Dermis blood vessel endothelial cell (primary cell): Measurements from ENCODE around the gene CALML6. TPM values are rescaled to one million over a fixed set of nuclear protein-coding genes. Genes with fewer than 3 reads are reported as not detected.
A peak's percentile ranks its signal among the peaks of the same experiment; 100 is the strongest.
"Not testable (repeated sequence)": the region's sequence is repeated elsewhere in the genome, so short reads cannot be mapped to it uniquely, and the experiment has no call there.

ENCODE experiments used
- DNase-seq: peaks from one replicate; pipeline ENCODE4 v3.0.0; 2010
- total RNA-seq: library from RNA; depleted of rRNA; stranded (reverse); fragments of >200 nt; gene quantifications from 2 replicates; pipeline ENCODE4 v1.2.3, GENCODE V29; 2014

The CALML6 gene, protein sequence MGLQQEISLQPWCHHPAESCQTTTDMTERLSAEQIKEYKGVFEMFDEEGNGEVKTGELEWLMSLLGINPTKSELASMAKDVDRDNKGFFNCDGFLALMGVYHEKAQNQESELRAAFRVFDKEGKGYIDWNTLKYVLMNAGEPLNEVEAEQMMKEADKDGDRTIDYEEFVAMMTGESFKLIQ
- 0.34 TPM in 1 of 2 replicates, not detected in the other for total RNA-seq

DNA sequence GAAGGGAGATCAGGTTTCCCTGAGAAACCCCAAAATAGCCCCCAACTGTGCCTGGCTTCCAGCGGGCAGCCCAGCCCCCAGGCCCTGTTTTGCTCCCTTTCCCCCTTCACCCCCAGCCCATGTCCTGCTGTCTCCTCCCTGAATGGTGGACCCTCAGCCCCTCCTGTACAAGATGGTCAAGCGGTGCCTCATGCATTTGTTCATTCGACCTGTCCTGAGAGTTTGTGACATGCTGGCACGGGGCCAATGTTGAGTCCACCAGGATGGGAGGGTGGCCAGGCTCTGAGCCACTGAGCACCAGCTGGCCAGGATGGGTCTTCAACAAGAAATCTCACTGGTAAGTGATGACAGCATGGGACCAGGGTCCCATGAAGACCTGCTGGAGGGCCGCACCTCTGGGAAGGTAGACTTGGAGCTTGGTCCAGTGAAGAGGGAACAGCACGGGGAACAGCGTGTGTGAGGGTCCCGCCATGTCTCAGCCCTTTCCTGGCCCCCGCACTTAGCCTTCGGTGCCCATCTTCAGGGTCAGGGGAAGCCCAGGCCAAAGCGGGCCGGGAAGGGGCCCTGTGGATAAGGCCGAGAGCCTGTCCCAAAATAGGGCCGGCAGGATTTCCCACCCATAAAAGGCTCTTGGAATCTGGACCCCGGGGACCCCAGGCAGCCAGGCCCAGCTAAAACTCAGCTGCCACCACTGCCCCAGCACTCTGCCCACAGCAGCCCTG, at the start of gene CALML6:
Gene CALML6, plus strand, starts transcription at position 290 of the 722 bp plus-strand sequence. Its CDS starts 21 bp downstream, at position 311.
- no peak for DNase-seq

DNA sequence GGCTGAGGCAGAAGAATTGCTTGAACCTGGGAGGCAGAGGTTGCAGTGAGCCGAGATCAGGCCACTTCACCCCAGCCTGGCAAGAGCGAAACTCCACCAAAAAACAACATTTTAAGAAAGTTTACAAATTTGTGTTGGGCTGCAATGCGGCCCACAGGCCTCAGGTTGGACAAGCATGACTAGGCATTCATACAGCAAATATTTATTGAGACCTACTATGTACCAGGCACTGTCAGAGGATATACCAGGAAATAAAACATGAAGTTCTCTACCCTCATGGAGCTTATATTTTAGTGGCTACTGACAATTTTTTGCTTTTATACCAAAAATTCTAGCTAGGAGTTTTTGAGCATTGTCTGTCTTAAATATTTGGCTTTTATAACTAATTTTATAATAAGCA, 47.9 kb upstream of the CALML6 start:
- no peak for DNase-seq

DNA sequence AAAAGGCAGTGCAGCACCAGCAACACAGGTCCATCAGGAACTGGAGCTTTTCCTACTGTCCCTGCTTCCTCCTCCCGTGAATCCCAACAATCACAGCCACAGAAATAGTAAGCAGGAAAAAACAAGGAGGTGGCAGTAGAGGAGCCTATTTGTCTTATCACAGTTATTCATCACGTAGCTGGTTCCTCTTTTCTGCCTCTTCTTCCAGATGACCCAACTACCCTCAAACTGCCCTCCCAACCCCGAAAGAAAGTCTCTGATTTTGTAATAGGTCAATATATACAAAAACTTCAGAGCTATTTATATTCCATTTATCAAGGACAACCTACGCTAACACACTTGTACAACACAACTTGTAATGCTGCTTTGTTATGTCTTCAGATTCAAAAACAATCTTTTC, 45.6 kb upstream of the CALML6 start:
- DNase-seq, result no peak

DNA sequence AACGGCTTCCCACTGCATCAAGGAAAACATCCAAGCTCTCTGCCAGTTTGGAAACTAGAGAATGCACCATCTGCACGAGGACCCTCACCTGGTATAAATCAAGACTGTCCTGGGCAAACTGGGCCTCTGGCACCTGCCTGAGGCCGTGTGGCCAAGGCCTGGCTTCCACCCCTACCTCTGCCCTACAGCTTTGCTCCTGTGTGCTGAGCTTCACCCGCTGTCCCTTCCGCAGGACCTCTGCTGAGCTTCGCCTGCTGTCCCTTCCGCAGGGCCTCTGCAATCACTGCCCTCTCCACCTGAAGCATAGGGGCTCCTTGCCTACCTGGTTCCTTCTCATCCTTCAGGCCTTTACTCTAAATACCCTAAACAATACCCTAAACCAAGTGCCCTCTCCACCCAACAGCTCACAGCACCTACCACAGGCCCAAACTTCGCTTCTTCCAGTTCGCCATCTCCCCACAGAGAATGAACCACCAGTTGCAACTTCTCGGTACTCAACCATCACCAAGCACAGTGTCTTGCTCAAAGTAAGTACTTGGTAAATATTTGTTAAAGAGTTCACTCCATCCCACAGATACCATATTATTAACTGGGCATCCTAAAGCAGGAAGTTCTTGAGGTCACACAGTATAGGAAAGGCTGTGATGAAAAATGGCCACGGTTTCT, 42.6 kb upstream of the CALML6 start:
- DNase-seq, result no peak

DNA sequence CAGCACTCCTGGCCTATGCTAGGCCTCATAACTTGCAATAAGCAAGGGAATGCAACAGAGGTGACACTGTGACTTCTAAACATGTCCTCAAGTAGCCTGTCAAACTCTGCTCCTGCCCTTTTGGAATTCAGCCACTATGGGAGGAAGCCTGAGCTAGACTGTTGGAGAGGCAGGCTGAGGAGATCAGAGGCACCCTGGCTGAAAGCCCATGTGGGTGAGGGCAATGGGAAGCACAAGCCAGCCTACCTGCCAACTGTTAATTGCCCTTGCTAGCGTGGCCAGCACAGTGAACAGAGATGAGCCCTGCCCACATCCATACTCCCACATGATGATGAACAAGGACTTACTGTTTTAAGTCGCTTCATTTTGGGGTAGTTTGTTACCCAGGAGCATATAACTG, 41.9 kb upstream of the CALML6 start:
- DNase-seq, result no peak

DNA sequence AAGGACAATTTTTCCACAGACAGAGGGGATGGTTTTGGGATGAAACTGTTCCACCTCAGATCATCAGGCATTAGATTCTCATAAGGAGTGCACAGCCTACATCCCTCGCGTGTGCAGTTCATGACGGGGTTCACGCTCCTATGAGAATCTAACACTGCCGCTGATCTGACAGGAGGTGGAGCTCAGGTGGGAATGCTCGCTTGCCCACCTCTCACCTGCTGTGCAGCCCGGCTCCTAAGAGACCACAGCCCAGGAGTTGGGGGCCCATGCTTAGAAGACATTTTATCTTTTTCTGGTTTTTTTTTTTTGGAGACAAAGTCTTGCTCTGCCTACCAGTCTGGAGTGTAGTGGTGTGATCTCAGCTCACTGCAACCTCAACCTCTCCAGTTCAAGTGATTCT, 40.2 kb upstream of the CALML6 start:
- DNase-seq, result no peak

DNA sequence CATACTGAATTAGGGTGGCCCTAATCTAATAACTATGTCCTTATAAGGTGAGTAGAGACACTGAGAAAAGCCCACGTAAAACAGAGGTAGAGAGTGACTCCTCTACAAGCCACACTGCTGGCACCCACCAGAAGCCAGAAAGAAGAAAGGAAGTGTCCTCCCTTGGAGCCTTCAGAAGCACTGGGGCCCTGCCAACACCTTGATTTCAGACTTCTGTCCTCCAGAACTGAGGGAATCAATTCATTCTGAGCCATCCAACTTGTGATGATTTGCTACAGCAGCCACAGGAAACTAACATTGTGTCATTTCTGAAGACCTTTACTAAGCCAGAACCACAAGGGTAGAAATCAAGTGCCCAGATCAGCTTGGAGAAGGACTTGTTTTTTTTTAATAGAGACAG, 39.1 kb upstream of the CALML6 start:
- no peak for DNase-seq

DNA sequence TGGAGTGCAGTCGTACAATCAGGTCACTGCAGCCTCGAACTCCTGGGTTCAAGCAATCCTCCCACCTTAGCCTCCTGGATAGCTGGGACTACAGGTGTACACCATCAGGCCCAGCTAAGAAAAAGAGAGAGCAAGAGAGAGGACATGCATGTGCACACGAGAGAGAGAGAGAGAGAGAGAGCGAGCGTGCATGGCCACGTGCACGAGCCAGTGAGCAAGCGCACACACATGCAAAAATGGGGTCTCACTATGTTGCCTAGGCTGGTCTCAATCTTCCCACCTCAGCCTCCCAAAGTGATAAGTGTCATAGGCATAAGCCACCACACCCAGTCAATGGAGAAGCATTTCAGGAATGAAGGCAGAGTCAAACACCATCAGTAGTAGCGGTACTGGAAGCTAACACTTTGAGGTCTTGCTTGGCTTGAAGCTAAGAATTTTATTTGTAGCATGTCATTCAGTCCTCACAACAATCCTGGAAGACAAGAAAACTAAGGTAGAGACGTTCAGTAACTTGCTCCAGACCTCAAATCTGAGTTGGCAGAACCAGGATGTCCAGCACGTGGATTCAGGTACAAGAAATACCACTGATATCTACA, 38.6 kb upstream of the CALML6 start:
- no peak for DNase-seq

DNA sequence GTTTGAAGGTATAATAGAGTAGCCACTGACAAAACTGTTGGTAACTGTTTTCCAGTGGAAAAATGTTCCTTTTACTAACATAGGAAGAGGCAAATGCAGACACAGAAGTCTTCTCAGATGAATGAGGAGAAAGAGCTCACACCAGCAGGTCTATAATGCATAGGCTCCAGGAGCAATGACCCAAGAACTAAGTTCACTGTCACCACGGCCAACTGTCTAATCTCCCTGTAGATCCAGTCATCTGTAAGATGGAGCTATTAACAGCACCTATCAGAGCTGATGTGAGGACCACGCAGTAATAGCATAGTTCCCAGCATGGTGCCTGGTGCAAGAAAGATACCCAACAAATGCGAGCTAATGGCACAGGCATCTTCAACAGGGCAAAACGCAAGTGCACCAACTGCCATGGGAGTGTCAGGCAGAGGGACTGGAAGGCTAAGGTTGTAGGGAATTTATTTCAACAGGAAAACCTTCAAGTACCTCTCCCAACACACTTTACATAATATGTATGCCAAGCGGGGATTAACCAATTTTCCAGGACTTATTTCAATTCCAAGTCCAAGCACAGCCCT, 37.1 kb upstream of the CALML6 start:
- DNase-seq, result no peak

DNA sequence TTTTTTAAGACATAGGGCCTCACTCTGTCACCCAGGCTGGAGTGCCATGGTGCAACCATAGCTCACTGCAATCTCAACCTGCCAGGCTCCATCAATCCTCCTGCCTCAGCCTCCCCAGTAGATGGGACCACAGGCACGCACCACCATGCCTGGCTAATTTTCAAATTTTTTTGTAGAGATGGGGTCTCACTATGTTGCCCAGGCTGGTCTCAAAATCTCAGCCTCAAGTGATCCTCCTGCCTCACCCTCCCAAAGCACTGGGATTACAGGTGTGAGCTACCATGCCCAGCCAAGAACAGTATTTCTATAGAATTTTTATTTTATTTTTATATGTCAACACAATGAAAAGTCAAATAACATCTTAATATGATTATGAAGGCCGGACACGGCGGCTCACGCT, 35.1 kb upstream of the CALML6 start:
- DNase-seq, result no peak

DNA sequence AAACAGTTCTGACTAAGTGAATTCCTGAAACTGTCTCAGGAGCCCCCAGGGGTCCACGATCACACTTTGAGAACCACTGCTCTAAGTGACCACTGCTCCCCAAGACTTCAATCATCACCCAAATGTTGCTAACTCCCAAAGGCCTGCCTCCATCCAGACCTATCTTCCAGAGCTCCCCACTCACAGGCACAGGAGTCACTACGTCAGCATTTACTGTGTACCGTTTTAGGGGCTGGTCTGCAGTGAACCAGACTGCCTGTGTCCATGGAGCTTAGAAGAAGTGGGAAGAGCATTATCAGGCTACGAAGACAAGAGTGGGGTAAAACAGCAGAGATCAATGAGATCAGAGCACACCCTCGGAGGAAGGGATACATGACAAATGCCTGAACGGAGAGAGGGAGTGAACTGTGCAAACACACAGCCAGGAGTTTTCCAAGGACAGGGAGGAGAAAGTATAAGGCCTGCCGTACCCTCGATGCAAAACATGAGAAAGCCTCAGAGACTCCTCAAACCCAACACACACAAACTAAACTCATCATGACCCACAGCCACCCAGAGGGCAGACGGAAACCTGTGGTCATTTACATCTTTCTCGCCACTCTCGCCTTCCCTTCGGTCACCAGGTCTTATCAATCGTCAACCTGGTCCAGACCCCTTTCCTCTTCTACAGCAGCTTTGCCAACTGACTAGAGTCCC, 34.3 kb upstream of the CALML6 start:
- DNase-seq, result no peak

DNA sequence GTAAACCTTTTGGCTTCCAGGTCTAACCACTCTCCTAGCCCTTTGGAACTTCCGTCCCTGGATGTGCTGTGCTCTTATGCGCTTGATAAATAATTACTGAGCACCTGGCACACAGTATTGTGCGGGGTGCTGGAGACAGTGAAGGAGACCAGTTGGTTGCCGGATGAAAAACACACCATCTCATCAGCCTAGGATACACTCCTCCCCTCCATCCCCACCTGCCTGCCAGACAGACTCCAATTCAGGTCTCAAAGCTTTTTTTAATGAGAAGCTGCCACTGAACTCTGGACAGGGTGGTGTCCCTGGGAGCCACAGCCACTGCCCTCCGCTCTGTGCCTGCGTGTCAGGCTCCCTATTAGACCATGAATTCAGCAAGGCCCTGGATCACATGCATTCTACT, 33.3 kb upstream of the CALML6 start:
- DNase-seq, result no peak

DNA sequence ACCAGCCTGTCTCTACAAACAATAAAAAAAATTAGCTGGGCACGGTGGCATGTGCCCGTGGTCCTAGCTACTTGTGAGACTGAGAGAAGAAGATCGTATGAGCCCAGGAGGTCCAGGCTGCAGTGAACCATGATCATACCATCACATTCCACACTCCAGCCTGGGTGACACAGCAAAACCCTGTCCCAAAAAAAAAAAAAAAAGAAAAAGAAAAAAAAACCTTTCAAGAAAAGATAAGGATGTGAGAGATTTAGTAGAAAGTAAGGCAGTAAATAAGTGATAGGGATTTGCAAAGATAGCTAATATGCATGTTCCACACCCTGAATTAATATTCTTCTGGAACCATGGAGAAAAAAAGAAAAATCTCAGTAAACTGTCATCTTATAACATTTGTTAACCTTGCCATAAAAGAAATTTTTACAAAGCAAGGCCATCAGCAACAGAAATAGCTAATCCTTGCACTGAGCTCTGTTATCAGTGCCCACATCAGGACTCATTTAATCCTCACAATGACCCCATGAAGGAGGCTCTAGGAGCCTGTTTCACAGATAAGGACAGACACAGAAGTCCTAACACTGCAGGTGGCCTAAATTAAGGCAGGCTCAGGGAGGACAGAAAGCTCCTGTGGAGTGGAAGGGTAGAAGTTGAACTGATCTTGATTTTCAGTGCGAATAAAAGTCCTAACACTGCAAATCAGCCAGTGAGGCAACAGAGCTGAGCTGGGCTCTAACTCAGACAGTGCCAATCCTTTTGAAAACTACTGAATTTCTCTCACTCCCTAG, 31.8 kb upstream of the CALML6 start:
- DNase-seq, result no peak

DNA sequence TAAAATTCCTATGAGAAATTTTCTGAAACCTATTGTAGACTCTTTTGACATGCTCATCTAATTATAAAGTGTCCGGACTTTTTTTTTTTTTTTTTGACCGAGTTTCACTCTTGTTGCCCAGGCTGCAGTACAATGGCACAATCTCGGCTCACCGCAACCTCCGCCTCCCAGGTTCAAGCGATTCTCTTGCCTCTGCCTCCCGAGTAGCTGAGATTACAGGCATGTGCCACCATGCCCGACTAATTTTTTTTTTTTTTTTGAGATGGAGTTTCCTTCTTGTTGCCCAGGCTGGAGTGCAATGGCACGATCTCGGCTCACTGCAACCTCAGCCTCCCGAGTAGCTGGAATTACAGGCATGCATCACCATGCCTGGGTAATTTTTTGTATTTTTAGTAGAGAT, 31.2 kb upstream of the CALML6 start:
- not testable (repeated sequence) for DNase-seq

DNA sequence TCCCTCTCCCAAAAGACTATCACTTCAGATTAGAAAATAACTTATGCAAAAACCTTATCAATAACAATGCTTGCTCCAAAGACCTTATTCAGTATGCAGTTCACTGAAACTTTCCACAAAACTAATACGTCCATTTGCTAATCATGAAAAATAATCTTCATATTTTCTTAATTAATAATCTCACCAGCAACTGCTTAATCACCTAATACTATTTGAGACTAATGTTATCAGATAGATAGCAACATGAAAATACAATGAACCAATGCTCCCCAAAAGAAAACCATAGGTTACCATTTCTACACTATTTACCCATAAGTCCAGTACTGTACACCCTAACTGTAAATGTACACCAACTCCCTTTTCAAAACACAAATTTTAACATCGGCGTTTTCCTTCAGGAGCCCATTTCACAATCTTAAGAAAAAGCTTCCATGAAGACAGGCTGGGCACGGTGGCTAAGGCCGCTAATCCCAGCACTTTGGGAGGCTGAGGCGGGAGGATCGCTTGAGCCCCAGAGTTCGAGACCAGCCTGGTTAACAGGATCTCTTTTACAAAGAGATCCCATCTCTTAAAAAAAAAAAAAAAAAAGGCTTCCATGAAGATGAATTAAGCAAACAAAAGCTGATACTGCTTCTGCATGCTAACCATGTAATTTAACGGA, 25.8 kb upstream of the CALML6 start:
- DNase-seq, result no peak

DNA sequence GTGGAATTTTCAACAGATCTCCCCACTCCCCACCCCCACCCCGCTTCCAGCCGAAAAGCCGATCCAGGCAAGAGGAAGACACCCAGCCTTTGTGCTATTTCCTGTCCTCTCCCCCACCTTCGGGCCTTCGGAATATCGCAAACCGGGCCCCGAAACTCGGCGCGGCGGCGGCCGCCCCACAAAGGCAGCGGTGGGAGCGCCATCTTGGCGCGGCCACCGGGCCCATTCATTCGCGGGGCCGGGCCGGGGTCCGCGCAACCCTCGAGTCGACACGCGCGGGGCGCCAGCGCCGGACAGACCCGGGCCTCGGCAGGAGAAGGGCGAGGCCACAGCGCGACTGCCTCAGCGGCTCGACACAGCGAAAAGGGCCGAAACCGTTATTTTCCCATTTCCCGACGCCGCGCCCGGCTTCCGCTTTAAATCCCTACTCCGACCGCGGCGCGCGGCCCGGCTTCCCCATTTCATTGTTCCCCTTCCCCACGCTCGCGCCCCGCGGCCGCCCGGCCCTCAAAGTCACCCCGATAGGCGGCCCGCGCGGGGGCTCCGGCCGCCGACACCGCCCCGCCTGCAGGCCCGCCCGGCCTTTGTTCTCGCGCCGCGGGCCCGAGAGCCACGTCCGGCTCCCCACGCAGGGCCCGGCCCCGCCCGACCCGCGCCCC, 25.1 kb upstream of the CALML6 start:
- DNase-seq, result peak; percentile 59

DNA sequence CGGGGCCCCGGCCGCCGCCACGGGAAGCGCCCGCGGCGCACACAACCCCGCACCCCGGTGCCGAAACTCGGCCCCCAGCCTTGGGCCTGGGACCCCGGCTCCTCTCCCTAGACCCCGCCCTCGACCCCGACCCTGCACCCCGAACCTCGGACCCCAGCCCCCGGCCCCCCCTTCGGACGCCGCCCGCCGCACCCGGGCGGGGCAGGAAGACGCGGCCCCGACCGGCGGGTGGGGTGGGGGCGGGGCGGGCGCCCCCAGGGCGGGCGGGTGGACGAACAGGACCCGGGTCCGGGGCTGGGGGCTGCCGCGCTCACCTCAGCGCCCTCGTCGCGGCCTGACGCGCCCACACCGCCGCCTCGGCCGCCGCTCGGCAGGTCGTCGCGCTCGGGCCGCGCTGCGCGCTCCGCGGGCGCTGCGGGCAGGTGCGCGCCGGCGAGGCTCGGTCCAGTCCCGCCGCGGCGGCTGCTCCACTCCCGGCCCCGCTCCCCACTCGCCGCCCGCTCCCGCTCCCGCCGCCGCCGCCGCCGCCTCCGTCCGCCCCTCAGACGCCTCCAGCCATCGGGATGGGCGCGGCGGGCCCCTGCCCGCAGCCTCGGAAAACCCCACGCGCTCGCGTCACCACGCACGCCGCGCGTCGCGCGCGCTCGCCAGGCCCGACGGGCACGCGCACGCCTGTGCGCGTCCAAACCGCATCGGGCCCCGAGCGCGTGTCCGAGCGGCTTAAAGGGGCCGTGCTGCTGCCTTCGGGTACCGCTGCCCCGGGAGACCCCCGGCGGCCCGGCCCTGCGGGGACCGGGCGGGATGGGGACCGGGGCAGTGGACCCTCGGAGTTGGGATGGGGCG, 24.3 kb upstream of the CALML6 start, which contains the start of gene GNB1:
Gene GNB1, minus strand, starts transcription at position 582 of the 843 bp plus-strand sequence. CDS start 65,634 bp downstream, outside the sequence.
- DNase-seq, result peak; percentile 94

DNA sequence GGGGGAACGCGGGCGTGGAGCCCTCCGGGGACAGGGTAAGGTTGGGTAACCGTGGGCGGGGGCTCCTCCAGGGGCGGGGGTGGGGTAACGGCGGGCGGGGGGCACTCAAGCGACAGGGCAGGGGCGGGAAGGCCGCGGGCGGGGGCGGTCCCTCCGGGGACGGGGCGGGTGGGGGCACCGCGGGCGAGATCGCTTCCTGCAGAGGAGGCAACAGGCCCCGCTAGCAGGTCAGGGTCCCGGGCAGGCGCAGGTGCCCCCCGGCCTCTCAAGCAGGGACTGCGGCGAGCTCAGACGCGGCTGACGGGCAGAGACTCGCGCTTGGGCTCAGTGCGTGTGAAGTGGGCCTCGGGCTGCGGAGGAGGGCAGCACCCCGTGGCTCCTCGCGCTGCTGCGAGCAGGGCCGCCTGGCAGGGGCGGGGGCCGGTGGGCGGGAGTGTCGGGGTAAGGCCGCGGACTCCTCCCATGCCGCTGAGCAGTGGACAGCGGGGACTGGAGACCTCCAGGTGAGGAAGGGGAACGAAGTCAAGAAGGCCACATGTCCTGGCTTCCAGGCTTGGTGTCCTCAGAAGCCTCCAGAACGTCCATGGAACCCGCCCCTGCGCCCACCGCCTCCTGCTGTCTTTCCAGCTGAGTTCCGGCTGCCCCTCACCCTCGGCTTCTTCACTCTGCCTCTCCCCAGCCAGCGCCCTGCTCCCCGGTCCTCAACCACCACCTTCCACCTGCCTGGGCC, 23.5 kb upstream of the CALML6 start:
- peak; percentile 66 for DNase-seq
